Omental fat pad (tissue), 4 donors: ENCODE measurements around the gene VAV2. TPM values are rescaled to one million over a fixed set of nuclear protein-coding genes. Genes with fewer than 3 reads are reported as not detected.

ENCODE experiments used
- ATAC-seq: fragments of 150-250 bp; one replicate; pipeline ENCODE4 v1.9.1; 2016; ENCODE audit warnings: mild to moderate bottlenecking, moderate library complexity; ENCODE audit not compliant: low FRiP score
- DNase-seq: peaks from one replicate; pipeline ENCODE4 v3.0.0-alpha.2; 2019; ENCODE audit warnings: low spot score
- total RNA-seq, 4 donors: library from RNA; depleted of rRNA; stranded (reverse); fragments of >200 nt; gene quantifications; one replicate each; pipeline ENCODE4 v1.1.0, GENCODE V29; 2016
- TF ChIP-seq, protein P1 (sequence below), 3 donors: fragments of 450-650 bp; IDR thresholded peaks; one replicate each; pipeline ENCODE4 v1.5.1; 2016 to 2017; ENCODE audit warnings: antibody characterized with exemption in 3 of 3, mild to moderate bottlenecking in 3 of 3, moderate library complexity in 2 of 3

The VAV2 gene
- total RNA-seq, 4 donors from 2014 or later: 4.0 to 10.9 (median 6.2) TPM

DNA sequence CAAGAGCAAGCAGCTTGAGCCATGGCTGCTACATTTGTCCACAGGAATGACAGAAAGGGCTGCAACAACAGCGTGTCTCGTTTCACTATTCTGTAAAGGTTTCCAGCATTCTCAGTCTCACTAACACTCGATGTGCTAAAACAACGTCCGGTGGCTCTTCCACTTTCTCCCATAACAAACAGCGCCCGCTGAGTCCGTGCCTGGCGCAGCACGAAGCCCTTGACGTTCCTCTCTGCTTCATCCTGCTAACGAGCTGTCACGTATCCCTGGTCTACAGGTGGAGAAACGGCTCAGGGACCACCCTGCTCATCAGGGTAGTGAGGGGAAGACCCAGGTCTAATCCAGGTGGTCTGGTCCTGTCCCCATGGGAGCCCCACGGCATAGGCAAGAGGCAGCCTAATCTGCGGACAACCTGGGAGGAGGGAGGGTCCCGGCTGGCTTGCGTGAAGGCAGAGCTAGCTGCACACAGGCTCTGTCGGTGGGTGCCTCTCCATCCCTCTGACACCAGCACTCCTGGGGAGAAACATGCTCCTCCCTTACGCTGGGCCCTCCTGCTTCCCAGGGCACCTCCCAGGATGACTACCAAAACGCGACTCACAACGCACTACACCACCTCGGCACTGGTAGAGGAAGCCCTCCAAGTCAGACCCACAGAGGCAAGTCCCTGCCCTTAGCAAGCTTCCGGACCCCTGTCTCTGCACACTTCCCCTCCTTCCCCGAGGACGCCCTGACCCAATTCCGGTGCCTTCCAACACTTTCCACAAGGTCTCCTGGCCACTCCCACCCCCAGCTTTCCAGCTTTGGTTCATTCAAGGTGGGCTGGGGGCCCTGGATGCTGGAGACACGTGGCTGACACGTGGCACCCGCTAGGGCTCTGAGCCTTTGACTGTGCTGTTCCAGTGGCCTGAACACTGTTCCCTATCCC is 43.3 kb downstream of the VAV2 start:
- ATAC-seq: no peak
- DNase-seq: no peak
- TF ChIP-seq, protein P1, sequence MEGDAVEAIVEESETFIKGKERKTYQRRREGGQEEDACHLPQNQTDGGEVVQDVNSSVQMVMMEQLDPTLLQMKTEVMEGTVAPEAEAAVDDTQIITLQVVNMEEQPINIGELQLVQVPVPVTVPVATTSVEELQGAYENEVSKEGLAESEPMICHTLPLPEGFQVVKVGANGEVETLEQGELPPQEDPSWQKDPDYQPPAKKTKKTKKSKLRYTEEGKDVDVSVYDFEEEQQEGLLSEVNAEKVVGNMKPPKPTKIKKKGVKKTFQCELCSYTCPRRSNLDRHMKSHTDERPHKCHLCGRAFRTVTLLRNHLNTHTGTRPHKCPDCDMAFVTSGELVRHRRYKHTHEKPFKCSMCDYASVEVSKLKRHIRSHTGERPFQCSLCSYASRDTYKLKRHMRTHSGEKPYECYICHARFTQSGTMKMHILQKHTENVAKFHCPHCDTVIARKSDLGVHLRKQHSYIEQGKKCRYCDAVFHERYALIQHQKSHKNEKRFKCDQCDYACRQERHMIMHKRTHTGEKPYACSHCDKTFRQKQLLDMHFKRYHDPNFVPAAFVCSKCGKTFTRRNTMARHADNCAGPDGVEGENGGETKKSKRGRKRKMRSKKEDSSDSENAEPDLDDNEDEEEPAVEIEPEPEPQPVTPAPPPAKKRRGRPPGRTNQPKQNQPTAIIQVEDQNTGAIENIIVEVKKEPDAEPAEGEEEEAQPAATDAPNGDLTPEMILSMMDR (IDR thresholded peaks at IDR 0.05): no peak

DNA sequence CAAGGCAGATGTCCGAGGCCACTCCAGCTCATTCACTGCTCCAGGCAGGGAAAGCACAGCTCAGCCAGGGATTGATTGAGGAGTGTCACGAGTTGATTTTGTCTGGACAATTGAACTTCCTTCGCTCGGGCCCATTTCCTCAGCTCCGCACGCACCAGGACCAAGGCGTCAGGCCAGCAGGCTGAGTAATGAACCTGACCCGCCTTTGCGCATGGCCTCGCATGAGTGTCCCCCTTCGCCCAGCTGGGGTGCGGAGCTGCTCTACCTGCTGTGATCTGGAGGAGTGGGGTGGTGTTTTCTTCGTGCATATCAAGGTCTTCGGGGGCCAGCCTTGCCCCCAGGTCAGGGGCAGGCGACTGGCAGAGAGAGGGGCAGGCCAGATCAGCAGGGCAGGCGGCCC is 44.0 kb downstream of the VAV2 start:
- DNase-seq (no peak), ATAC-seq (no peak)
- TF ChIP-seq, protein P1 (IDR thresholded peaks at IDR 0.05): no peak

DNA sequence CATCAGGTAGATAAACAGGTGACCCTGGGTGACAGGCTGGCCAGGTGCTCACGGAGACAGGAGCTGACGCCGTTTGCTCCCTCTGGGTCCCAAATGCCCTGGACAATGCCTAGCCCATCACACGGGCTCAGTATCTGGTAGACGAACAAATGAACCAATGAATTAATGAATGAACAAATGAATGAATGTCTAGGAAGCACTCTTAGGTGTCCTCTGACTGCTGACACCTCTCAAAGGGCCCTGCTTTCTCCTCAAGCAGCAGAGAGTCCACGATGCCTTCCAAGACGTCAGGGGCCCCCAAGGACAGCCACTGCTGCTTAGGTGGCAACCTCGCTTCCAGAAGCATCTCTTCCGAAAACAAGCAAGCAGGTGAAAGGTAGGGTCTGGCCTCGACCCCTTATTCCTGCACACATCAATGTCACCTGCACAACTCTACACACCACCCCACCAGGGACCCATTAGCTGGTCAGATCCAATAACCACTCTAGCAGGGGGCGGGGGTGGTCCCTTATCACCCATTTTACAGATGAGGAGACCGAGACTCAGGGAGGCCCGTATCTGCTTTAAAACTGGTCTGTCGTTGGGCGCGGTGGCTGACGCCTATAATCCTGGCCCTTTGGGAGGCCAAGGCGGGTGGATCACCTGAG is 45.2 kb downstream of the VAV2 start:
- TF ChIP-seq, protein P1 (IDR thresholded peaks at IDR 0.05): no peak
- ATAC-seq (no peak), DNase-seq (no peak)

DNA sequence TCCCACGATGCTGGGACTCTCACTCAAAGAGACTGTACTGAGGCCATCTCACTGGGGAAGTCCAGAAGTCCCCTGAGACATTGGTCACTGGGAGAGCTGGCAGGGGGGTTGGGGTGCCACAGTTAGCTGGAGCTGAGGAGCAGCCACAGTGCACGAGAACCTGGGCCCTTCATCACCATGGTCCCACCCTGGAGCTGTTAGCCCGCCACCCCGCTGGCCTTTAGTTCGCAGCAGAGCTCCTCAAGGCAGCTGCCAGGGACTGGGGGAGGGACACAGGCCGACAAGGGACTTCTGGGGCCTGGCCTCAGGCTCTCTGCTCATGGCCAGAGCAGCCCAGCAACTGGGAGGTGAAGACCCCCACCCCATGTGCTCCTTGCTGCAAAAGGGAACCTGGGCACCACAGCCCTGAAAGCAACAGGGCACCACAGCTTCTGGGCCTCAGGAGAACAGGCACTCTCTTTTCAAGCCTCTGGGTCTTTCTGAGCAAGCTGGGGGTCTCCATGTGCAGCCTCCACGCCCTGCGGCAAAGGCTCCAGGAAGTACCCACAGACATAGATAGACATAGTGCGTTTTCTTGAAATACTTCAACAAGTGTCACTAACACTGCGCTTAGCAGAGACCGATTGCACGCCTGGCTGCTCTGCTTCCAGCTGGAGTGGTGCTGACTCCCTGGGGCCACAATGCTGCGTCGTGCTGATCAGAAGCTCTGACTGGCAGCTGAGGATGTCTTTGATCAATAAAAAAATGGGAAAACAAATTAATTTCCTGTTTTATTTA is 46.0 kb downstream of the VAV2 start:
- DNase-seq: no peak
- ATAC-seq: no peak
- TF ChIP-seq, protein P1 (IDR thresholded peaks at IDR 0.05): no peak

DNA sequence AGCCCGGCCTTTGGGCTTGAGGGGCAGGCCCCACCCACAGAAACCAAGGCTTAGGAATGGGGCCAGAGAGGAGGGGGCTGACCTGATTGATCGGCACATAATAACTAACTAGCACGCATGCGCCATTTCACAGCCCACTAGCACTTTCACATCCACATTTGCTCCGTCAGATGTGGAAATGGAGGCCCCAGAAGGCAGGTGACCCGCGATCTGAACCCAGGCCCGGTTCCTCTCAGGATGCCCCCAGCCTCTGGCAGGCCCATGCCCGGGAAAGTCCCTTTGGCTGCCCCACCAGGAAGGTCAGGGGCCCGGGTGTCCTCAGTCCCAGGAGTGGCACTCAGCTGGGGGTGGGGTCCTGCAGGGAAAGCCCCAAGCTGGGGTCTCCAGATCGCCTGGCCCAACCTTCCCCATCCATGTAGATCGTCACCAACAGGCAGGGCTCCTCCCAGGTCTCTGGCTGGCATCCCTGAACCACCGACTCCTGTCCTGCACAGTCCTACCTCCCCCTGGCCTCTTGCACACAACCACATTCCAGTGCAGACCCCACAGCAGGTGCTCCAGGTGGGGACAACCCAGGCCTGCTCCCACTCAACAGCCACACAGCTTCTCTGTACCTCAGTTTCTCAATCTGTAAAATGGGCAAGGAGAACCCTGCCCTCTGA is 46.7 kb downstream of the VAV2 start:
- ATAC-seq: no peak
- TF ChIP-seq, protein P1 (IDR thresholded peaks at IDR 0.05): no peak
- DNase-seq: no peak

DNA sequence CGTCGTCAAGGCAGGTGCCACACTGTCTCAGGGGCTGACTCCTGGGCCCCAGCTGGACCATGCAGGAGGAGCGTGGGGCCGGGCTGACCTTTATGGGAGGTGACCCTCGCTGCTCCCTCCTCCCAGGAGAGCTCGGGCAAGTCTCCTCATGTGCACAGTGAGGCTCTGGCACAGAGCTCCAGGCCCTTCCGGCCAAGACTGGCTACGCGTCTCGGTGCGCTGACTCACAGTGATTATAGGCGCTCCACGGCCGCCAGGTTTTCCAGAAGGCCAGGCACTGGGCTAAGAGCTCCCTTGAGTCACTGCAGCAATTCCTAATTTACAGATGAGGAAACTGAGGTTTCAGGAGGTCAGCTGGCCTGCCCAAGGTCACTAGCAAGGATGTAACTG is 47.4 kb downstream of the VAV2 start:
- TF ChIP-seq, protein P1 (IDR thresholded peaks at IDR 0.05): no peak
- no peak for ATAC-seq
- no peak for DNase-seq
